ENCODE measurements around the gene PILRA. TPM values are rescaled to one million over a fixed set of nuclear protein-coding genes. Genes with fewer than 3 reads are reported as not detected.
A peak's percentile ranks its signal among the peaks of the same experiment; 100 is the strongest.

Gene PILRA
- total RNA-seq, 1 donor from 2014 or later: not detected

DNA sequence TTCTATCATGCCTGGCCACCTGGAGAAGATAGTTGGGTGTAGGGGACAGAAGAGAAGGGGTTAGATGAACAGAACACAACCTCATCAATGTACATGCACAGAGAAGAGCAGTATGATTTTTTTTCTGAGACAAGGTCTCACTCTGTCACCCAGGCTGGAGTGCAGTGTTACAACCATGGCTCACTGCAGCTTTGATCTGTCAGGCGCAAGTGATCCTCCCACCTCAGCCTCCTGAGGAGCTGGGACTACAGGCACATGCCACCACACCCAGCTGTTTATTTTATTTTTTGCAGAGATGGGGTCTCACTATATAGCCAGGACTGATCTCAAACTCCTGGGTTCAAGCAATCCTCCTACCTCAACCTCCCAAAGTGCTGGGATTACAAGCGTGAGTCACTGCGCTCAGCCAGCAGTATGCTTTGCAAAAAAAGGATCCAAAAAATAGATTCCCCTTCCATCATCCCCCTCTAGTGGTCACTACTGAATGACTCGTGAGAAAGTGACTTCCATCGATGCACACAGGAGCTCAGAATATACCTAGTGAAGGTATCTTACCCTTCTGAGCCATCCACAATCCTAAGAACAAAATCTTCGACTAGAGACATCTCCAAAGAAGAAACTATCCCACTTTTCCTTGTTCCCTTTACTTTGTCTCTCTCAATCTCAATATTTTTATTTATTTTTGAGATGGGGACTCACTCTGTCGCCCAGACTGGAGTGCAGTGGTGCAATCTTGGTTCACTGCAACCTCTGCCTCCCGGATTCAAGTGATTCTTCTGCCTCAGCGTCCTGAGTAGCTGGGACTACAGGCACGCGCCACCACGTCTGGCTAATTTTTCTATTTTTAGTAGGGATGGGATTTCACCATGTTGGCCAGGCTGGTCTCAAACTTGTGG, 34.2 kb downstream of the PILRA start:
- Histone ChIP-seq H3K4me3 (ENCODE audit: low read depth, low read length) (no peak overlapping the region), H3K36me3 (ENCODE audit: control insufficient read depth, insufficient read depth, low read length) (no peaks in the 10 kb centered on the region), H3K27me3 (ENCODE audit: control insufficient read depth, insufficient read depth, low read length) (peaks cover 2% of the 10 kb centered on the region)
- TF ChIP-seq, protein P1, sequence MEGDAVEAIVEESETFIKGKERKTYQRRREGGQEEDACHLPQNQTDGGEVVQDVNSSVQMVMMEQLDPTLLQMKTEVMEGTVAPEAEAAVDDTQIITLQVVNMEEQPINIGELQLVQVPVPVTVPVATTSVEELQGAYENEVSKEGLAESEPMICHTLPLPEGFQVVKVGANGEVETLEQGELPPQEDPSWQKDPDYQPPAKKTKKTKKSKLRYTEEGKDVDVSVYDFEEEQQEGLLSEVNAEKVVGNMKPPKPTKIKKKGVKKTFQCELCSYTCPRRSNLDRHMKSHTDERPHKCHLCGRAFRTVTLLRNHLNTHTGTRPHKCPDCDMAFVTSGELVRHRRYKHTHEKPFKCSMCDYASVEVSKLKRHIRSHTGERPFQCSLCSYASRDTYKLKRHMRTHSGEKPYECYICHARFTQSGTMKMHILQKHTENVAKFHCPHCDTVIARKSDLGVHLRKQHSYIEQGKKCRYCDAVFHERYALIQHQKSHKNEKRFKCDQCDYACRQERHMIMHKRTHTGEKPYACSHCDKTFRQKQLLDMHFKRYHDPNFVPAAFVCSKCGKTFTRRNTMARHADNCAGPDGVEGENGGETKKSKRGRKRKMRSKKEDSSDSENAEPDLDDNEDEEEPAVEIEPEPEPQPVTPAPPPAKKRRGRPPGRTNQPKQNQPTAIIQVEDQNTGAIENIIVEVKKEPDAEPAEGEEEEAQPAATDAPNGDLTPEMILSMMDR (IDR thresholded peaks at IDR 0.05; ENCODE audit: insufficient read depth, low read length, poor library complexity, severe bottlenecking): peak; percentile 73
- DNase-seq (ENCODE audit: low read depth): no peak

DNA sequence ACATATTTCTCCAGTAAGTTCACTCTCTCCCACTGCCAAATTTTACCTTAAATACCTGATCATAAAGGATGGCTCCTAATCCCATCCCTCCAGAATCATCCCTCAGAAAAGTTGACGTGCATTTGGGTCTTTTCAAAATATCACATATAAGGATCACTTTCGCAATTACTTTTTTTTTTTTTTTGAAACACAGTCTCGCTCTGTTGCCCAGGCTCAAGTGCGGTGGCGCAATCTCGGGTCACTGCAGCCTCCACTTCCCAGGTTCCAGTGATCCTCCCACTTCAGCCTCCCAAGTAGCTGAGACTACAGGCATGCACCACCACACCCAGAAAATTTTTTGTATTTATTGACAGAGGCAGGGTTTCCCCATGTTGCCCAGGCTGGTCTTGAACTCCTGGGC, 37.8 kb downstream of the PILRA start:
- no peak for DNase-seq (ENCODE audit: low read depth)
- peaks cover 2% of the 10 kb centered on the region for H3K27me3 ChIP-seq (ENCODE audit: control insufficient read depth, insufficient read depth, low read length)
- no peak overlapping the region for H3K4me3 ChIP-seq (ENCODE audit: low read depth, low read length)
- no peaks in the 10 kb centered on the region for H3K36me3 ChIP-seq (ENCODE audit: control insufficient read depth, insufficient read depth, low read length)
- TF ChIP-seq, protein P1 (IDR thresholded peaks at IDR 0.05; ENCODE audit: insufficient read depth, low read length, poor library complexity, severe bottlenecking): no peak

DNA sequence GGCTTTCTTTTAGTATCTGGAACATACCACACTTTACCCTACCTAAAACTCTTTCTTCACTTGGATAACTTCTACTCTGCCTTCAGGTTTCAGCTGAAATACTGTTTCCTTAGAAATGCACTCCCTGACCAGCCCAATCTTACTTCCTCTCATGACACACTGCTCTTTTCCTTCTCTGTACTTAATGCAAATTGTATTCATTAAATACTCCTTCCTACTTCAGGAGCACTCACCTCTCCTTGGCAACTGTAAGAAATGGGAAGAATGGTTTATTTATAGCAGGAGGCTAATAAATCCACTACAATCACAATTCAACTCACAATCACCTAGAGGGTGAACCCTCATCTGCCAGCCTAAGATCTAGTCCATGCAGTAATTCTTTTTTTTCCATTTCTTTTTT, 40.1 kb downstream of the PILRA start:
- TF ChIP-seq, protein P1 (IDR thresholded peaks at IDR 0.05; ENCODE audit: insufficient read depth, low read length, poor library complexity, severe bottlenecking): no peak
- Histone ChIP-seq H3K4me3 (ENCODE audit: low read depth, low read length) (no peak overlapping the region), H3K36me3 (ENCODE audit: control insufficient read depth, insufficient read depth, low read length) (no peaks in the 10 kb centered on the region), H3K27me3 (ENCODE audit: control insufficient read depth, insufficient read depth, low read length) (peaks cover 2% of the 10 kb centered on the region)
- no peak for DNase-seq (ENCODE audit: low read depth)

DNA sequence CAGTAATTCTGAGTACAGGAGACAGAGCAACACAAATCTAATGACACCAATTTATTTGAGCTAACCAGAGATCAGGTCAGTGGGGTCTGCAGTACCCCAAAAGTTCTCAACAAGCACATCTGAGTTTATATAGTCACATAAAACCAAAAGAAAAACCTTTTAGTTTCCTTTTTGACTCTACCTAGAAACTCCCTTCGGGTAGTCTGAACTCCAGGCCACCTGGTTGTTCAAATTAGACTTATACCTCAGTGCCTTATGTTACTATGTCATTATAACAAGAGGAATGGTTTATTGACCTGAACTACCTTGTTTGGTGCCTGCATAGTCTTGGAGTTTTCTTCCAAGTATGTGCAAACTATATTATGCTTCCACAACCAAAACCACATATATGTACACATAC, 40.6 kb downstream of the PILRA start:
- H3K36me3 ChIP-seq (ENCODE audit: control insufficient read depth, insufficient read depth, low read length): no peaks in the 10 kb centered on the region
- TF ChIP-seq, protein P1 (IDR thresholded peaks at IDR 0.05; ENCODE audit: insufficient read depth, low read length, poor library complexity, severe bottlenecking): no peak
- peaks cover 2% of the 10 kb centered on the region for H3K27me3 ChIP-seq (ENCODE audit: control insufficient read depth, insufficient read depth, low read length)
- no peak overlapping the region for H3K4me3 ChIP-seq (ENCODE audit: low read depth, low read length)
- DNase-seq (ENCODE audit: low read depth): no peak

DNA sequence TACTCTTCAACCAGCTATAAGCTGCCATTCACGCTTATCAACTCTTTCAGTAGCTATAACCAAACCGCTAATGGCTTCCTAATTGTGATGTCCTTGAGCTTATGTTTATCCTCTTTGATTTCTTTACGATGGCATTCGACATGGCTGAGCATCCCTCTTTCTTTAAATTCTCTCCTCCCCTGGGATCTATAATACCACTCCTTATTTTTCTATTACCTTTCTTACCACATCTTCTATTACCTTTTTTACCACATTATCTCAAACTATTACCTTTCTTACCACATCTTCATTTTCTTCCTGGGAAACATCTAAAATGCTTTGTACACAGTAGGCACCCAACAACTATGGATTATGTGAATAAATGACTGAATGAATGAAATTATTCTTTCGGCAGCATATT, 42.2 kb downstream of the PILRA start:
- TF ChIP-seq, protein P1 (IDR thresholded peaks at IDR 0.05; ENCODE audit: insufficient read depth, low read length, poor library complexity, severe bottlenecking): no peak
- no peak for DNase-seq (ENCODE audit: low read depth)

More for the DNA sequence above, 42.2 kb downstream of the PILRA start:
- no peaks in the 10 kb centered on the region for H3K27me3 ChIP-seq (ENCODE audit: control insufficient read depth, insufficient read depth, low read length)
- no peak overlapping the region for H3K4me3 ChIP-seq (ENCODE audit: low read depth, low read length)
- no peaks in the 10 kb centered on the region for H3K36me3 ChIP-seq (ENCODE audit: control insufficient read depth, insufficient read depth, low read length)
